Measurements from ENCODE around the gene ZNF587. TPM values are rescaled to one million over a fixed set of nuclear protein-coding genes. Genes with fewer than 3 reads are reported as not detected.

ZNF587 gene
- total RNA-seq, 1 experiment from 2014 or later, result 57.3 TPM

DNA sequence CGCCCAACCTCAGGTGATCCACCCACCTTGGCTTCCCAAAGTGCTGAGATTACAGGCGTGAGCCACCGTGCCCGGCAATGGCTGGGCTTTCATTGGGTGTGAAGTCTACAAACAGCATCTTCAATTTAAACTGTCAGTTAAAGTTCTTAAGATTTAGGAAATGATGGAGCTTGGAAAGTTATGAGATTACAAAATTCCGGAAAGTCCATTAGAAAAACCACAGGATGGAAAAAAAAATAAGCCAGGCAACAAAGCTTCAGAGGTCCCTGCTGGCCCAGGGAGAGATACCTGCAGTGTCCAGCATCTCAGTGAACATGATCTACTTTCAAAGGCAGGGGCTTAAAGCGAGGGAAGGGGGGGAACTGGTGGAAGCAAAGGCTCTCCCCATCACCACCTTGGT, 24.1 kb upstream of the ZNF587 start:
- H3K27me3 ChIP-seq (ENCODE audit: control insufficient read depth, insufficient read depth, low read length), result no peaks in the 10 kb centered on the region
- TF ChIP-seq, protein P1, sequence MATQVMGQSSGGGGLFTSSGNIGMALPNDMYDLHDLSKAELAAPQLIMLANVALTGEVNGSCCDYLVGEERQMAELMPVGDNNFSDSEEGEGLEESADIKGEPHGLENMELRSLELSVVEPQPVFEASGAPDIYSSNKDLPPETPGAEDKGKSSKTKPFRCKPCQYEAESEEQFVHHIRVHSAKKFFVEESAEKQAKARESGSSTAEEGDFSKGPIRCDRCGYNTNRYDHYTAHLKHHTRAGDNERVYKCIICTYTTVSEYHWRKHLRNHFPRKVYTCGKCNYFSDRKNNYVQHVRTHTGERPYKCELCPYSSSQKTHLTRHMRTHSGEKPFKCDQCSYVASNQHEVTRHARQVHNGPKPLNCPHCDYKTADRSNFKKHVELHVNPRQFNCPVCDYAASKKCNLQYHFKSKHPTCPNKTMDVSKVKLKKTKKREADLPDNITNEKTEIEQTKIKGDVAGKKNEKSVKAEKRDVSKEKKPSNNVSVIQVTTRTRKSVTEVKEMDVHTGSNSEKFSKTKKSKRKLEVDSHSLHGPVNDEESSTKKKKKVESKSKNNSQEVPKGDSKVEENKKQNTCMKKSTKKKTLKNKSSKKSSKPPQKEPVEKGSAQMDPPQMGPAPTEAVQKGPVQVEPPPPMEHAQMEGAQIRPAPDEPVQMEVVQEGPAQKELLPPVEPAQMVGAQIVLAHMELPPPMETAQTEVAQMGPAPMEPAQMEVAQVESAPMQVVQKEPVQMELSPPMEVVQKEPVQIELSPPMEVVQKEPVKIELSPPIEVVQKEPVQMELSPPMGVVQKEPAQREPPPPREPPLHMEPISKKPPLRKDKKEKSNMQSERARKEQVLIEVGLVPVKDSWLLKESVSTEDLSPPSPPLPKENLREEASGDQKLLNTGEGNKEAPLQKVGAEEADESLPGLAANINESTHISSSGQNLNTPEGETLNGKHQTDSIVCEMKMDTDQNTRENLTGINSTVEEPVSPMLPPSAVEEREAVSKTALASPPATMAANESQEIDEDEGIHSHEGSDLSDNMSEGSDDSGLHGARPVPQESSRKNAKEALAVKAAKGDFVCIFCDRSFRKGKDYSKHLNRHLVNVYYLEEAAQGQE (IDR thresholded peaks at IDR 0.05; ENCODE audit: insufficient read depth in 1 of 2, low read depth in 2 of 2, low read length in 1 of 2), result no peak
- TF ChIP-seq POLR2AphosphoS5 (IDR thresholded peaks at IDR 0.05; ENCODE audit: low read depth, low read length) (no peak), SIN3A (IDR thresholded peaks at IDR 0.05; ENCODE audit: borderline replicate concordance, insufficient read depth, low read depth, low read length) (no peak), TCF7L2 (IDR thresholded peaks at IDR 0.05; ENCODE audit: low read depth, low read length) (no peak)
- TF ChIP-seq, protein P2, sequence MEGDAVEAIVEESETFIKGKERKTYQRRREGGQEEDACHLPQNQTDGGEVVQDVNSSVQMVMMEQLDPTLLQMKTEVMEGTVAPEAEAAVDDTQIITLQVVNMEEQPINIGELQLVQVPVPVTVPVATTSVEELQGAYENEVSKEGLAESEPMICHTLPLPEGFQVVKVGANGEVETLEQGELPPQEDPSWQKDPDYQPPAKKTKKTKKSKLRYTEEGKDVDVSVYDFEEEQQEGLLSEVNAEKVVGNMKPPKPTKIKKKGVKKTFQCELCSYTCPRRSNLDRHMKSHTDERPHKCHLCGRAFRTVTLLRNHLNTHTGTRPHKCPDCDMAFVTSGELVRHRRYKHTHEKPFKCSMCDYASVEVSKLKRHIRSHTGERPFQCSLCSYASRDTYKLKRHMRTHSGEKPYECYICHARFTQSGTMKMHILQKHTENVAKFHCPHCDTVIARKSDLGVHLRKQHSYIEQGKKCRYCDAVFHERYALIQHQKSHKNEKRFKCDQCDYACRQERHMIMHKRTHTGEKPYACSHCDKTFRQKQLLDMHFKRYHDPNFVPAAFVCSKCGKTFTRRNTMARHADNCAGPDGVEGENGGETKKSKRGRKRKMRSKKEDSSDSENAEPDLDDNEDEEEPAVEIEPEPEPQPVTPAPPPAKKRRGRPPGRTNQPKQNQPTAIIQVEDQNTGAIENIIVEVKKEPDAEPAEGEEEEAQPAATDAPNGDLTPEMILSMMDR (IDR thresholded peaks at IDR 0.05), result no peak
- H3K27ac ChIP-seq (ENCODE audit: low read length), result no peak overlapping the region
- ATAC-seq (no peak), DNase-seq (ENCODE audit: low read depth, low spot score) (no peak)
- POLR2A ChIA-PET, result no interaction called here
- no peaks in the 10 kb centered on the region for H3K36me3 ChIP-seq (ENCODE audit: control insufficient read depth, insufficient read depth, low read length)
- CTCF ChIA-PET, result no interaction called here
- intact Hi-C loops (cut with micrococcal nuclease; ENCODE audit: unreplicated experiment) (no loop called here), in situ Hi-C loops (cut with HindIII; ENCODE audit: low pct_unique_long_range_greater_than_20kb, low sequenced_read_pairs) (no loop called here)
- BruUV-seq (replicated peaks), result no TSS peak
- no peak overlapping the region for H3K4me3 ChIP-seq (ENCODE audit: low read depth in 2 of 2, low read length in 2 of 2)
- no peaks in the 10 kb centered on the region for H3K9me3 ChIP-seq (ENCODE audit: control insufficient read depth, insufficient read depth, low read depth, low read length)
- peaks cover 4% of the 10 kb centered on the region; the same call in 1 of the 2 replicates for H3K4me1 ChIP-seq (ENCODE audit: control insufficient read depth, insufficient read depth, low read length)

DNA sequence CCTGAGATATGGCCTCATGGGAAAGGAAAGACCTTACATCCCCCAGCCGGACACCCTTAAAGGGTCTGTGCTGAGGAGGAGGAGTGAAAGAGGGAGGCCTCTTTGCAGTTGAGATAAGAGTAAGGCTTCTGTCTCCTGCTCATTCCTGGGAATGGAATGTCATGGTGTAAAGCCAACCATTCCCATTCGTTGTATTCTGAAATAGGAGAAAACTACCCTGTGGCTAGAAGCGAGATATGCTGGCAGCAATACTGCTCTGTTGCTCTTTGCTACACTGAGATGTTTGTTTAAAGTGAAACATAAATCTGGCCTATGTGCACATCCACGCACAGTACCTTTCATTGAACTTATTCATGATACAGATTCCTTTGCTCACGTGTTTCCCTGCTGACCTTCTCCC, 20.3 kb upstream of the ZNF587 start:
- intact Hi-C loops (cut with micrococcal nuclease; ENCODE audit: unreplicated experiment), result no loop called here
- ChIA-PET CTCF (no interaction called here), POLR2A (interaction anchor here (1.5 kb wide), 1 partner anchor 10 kb away, joined by 3 read pairs; no protein-coding TSS in a partner anchor)
- no TSS peak for BruUV-seq (replicated peaks)
- Histone ChIP-seq H3K27ac (ENCODE audit: low read length) (no peak overlapping the region), H3K36me3 (ENCODE audit: control insufficient read depth, insufficient read depth, low read length) (no peaks in the 10 kb centered on the region), H3K9me3 (ENCODE audit: control insufficient read depth, insufficient read depth, low read depth, low read length) (no peaks in the 10 kb centered on the region), H3K4me1 (ENCODE audit: control insufficient read depth, insufficient read depth, low read length) (no peaks in the 10 kb centered on the region), H3K27me3 (ENCODE audit: control insufficient read depth, insufficient read depth, low read length) (no peaks in the 10 kb centered on the region), H3K4me3 (ENCODE audit: low read depth in 2 of 2, low read length in 2 of 2) (no peak overlapping the region)
- ATAC-seq (no peak), DNase-seq (ENCODE audit: low read depth, low spot score) (no peak)
- TF ChIP-seq POLR2AphosphoS5 (IDR thresholded peaks at IDR 0.05; ENCODE audit: low read depth, low read length) (no peak), SIN3A (IDR thresholded peaks at IDR 0.05; ENCODE audit: borderline replicate concordance, insufficient read depth, low read depth, low read length) (no peak), TCF7L2 (IDR thresholded peaks at IDR 0.05; ENCODE audit: low read depth, low read length) (no peak)
- TF ChIP-seq, protein P2 (IDR thresholded peaks at IDR 0.05), result no peak
- TF ChIP-seq, protein P1 (IDR thresholded peaks at IDR 0.05; ENCODE audit: insufficient read depth in 1 of 2, low read depth in 2 of 2, low read length in 1 of 2), result no peak
- in situ Hi-C loops (cut with HindIII; ENCODE audit: low pct_unique_long_range_greater_than_20kb, low sequenced_read_pairs), result no loop called here
